GM21723 (cell line): ENCODE data around the gene PPAN.

Experiments used
- ATAC-seq: cut with Tn5 transposase; IDR thresholded peaks from one replicate; pipeline ENCODE4 v1.9.1; 2021; ENCODE audit warnings: mild to moderate bottlenecking, moderate library complexity; ENCODE audit not compliant: unreplicated experiment

The PPAN gene

DNA sequence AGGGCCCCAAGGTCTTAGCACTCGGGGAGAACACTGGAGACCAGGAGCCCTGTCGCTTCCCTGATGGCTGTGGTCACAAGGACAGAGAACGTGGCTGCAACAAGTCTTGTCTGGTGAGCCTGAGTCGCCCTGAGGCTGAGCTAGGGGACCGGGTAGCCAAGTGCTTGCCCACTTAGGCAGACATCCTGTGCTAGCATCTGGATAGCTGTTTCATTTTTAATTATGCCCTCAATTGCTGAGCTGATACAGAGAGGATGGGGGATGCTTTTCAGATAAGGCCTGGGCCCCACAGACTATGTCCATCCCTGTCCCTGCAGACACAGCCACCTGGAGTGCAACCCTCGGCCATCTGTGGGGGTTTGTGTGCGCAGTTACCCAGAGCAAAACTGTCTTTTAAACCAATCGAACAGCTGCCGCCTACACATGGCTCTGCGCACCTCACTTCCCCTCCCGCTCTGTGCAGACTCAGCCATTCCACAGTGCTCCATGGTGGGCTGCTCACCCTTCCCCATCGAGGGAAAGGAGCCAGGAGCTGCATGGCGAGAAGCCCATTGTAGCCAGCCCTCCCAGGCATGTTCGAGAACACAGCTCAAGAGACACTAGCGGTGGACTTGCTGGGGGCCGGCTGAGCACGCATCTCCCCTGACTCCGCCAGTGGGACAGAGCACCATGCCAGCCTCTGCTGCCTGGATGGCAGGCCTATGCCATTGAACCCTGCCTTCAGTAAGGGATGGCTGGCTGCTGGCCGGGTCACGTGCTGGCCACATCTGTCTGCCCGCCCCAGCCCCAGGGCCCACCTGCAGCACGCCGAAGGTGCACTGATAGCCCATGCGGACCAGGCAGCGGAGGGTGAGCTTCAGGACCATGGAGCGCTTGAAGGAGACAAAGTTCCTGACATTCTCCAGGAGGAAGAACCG lies 33.0 kb downstream of the PPAN start:
- no peak for ATAC-seq

DNA sequence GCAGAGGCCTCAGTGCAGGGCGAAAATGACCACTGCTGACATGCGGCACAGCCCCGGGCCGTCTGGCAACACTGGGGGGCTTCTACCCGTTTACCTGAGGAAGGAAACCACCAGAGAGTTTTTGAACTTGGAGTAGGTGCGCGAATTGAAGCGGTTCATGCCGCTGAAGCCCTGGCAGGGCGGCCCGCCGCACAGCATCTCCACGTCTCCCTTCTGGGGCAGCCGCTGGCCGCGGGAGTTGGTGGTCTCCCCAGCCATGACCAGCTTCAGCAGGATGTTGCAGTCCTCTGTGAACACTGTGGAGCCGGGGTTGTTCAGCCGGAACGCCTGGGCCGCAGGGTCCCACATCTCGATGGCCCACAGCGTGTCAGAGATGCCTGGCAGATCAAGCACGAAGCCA lies 33.8 kb downstream of the PPAN start:
- no peak for ATAC-seq

DNA sequence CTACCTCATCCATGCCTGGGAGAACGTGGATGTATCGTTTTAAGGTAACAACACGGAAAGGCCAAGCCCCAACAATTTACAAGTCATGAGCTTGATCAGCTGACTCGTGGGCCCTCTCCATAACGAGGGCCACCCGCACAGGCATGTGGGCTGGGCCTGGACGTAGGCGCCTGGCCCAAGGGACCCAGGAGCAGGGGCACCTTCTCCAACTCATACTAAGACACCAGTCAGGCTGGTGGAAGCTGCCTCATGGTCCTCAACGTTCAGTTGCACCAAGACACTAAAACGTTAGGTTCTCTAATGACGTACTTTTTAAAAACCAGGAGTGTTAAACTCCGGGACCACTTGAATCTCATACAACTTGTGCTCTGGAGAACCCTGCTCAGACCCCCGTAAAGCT lies 35.3 kb downstream of the PPAN start:
- no peak for ATAC-seq

DNA sequence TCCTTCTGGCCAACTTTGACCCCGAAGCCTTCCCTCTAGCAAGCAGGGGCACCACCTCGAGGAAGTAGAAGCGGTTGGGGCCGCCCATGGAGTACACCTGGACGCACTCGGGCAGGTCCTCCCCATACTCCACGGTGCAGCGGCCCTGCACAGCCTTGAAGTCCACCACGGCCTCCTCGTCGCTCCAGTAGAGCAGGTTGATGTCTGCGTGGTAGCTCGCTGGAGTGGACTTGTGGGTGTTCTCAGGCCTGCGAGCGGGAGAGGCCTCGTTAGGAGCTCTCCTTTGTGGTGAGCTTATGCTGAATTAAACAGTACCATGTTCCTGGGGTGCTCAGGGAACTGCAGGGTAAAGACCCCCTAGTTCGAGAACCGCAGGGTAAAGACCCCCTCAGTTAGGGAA lies 35.8 kb downstream of the PPAN start:
- no peak for ATAC-seq

DNA sequence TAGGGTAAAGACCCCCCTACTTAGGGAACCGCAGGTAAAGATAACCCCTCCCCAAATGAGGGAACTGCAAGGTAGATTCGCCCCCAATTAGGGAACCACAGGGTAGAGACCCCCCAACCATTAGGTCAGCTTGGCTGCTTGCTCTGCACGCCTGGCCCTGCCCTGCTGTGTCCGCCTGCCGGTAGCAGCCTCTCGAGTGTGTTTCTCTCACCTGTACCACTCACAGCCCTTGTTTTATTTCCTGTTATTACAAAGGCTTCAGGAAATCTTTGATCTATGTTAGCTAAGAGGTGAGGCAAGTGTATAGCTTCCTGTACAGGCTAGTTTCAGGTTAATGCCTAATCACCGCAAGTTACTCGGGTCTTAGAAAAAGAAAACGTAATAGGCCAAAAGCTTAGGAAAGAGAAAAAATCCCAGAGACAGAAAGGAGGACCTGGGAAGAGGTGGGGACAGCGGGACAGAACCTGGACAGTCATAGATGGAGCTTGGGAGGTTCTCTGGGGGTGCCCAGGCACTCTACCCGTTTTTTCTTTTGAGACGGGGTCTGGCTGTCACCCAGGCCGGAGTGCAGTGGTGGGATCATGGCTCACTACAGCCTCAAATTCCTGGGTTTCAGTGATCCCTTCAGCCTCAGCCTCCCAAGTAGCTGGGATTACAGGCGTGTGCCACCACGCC lies 36.7 kb downstream of the PPAN start:
- ATAC-seq: no peak

DNA sequence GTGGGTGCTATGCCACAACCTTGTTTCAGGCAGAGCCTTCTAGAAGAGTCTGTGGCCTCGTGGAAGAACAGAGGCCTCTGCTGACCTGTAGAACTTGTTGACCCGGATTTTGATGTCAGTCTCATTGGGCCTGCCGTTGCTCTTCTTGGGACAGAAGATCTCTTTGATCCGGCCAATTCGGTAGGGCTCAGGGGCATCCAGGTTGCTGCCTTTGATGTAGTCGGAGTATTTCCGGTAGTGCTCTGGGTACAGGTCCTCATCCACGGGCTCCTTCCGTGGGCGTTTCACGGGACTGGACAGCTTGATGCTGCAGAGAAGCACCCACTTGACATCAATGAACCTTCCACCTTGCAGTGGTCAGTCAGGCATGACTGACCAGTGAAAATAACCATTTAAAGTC lies 37.5 kb downstream of the PPAN start:
- ATAC-seq: no peak

DNA sequence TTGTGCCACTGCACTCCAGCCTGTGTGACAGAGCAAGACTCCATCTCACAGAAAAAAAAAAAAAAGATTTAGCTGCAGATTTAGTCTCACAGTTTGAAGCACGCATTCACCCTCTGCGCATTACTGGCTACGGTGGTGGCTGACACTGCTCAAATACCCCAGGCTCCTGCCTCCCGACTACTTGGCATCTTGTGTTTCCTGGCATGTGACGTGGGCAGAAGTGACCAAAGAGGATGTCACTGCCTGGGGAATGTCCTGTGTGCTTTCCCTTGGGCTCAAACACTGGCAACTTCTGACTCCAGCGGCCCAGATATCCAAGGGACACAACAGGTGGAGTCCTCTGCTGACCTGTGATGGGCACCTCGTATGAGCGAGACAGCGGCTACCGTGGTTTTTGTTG lies 38.2 kb downstream of the PPAN start:
- ATAC-seq: no peak

DNA sequence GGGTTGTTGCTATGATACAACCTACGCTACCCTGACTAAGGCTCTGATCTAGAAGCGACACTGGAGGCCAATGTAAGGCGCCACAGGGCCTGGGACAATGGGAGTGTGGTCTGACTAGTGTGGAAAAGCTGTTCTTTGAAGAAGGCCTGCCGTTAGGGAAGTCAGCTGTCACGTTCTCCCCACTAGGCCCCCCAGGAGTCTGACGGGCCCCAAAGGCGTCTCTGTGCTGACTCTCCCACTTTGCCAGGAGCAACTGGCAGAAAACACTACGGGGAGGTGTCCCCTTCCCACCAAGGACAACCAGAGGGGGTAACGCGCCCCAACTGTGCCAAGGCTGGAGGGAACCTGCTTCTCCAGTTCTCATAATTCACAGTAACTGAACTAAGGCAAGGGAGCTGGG lies 38.9 kb downstream of the PPAN start:
- no peak for ATAC-seq

DNA sequence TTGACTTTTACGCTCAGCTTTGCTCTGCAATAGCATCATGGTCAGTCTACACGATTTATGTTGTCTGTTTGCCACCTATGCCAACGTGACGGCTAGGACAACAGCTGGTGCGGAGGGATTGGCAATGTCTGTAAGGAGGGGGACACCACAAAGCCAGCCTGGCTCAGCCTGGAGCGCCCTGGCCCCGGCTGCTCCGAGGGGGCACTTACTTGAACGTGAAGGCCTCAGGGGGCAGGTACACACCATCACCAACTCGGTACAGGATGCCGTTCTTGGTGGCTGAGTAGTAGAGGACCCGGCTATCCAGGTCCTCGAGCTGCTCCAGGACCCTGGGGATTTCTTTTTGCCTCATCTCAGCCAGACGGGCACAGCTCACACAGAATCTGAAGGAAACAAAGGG lies 40.0 kb downstream of the PPAN start:
- ATAC-seq: no peak

DNA sequence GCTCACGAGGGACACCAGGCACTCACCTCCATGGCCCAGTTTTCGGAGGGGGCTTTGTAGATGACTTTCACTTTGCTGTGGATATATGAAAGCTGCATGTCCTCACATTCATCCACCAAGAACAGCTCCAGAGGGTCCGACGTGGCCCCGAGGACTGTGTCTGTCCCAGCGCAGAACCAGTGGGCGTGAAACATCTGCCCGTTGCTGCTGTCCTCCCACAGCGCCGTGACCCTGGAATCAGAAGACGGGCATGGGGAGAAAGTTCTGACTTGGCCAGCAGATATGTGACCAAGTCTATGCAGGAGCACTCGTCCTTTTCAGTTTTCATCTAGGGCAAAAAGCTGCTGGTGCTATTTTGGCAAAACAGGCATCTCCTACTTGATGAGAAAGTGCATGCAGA lies 43.3 kb downstream of the PPAN start:
- ATAC-seq: no peak

DNA sequence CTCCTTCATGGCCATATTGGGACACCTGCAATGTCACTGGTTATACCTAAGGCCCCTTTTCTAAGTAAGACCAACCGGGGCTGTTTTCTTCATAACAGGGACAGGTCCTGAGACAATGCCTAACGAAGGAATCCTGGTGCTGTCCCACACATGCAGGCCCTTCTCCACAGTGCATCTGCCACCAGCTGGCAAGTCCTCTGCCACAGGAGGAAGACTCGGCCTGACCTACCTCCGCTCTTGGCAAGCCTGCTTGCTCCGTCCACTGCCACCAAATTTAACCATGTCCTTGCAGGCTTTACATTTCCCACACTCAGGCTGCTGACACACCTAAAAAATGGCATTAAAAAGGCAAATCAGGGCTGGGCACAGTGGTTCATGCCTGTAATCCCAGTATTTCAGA lies 45.4 kb downstream of the PPAN start:
- no peak for ATAC-seq

DNA sequence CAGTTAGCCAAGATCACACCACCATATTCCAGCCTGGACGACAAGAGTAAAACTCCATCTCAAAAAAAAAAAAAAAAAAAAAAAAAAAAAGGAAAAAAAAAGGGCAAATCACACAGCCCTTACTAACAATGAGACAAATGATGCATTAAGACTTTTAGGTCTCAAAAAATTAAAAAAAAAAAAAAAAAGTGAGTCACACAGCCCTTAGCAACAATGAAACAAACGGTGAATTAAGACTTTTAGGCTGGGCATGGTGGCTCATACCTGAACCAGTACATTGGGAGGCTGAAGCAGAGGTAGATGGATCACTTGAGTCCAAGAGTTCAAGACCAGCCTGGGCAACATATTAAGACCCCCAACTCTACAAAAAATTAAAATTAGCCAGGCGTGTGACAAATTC lies 45.9 kb downstream of the PPAN start:
- ATAC-seq: no peak

DNA sequence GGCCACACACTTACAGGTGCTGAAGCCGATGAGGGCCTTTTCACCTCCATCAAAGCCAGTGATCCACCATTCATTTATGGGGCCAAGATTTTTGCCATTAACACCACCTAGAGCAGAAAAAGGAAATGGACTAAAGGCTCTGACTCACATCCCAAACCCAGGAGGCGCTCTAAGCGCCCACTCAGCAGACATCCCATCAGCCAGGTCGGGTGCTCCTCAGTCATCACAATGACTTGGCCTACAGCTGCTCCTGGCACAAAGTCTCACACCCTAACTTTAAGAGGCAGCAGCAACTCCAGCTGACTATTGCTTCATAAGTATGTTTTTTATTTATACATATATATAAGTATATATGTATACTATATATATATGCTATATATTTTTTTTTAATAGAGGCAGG lies 49.7 kb downstream of the PPAN start:
- no peak for ATAC-seq

DNA sequence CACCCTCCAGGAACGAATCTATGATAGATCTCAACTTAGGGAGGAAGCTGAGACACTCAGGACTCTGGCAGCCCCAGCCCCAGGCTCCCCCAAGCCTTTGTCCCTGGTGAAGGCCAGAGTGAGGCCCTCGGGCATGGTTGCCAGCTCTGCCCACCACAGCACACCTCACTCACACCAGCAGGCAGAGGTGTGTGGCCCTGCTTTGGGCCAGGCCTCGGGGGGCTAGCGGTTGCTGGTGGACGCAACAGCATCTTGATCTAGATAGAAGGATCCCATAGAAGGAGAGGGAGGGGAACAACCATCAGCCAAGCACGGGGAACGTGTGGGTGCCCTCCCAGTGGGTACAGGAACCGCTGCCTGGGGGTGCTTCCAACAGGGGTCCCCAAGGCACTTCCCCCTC lies 51.9 kb downstream of the PPAN start:
- ATAC-seq: no peak

DNA sequence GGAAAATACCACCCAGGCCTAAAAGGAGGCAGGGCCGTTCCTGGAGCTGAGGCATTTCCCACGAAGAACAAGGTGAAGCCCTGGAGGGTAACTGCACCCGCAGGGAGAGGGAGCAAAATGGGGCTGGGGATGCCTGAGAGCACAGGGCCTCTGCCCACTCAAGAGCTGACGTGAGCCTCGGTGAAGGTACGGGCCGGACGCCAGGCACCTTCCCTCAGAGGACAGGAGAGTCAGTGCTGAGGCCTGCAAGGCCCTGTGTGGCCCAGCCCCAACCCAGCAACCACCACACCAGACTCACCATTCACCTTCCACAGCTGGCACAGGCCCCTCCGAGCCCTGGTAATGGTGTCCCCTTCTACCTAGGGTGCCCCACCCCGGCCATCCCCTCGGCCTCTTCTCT lies 52.3 kb downstream of the PPAN start:
- ATAC-seq: no peak

DNA sequence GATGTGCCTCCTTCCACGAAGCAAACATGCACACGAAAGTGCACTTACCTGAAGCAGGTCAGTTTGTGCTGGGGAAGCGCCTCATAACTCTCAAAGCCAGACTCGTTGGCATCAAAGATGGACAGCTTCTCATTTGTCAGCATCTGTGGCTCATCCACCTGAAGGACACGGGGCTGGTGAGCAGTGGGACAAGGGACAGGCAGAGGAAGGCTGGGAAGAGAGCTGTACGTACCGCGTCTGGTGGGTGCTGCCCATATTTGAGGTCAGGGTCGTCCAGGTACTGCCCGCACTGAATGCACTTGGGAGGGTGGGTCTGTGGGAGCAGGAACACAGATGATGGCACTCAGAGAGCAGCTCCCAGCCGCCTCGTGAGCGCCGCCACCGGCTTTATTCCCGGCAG lies 53.4 kb downstream of the PPAN start:
- no peak for ATAC-seq
